Measurements from ENCODE around the gene POMGNT2.

- TF ChIP-seq CTCF (IDR thresholded peaks at IDR 0.05) (no peak), POLR2A (IDR thresholded peaks at IDR 0.05) (no peak)
These were observed 69.1 kb downstream of the POMGNT2 start for GRCh38 chr3:43036621-43037423.

Measured in right lobe of liver (tissue), 4 donors.